GM21515 (cell line): ENCODE measurements around the gene SPC24.
"Not testable (repeated sequence)": the region's sequence is repeated elsewhere in the genome, so short reads cannot be mapped to it uniquely, and the experiment has no call there.

Experiments
- ATAC-seq: cut with Tn5 transposase; IDR thresholded peaks from one replicate; pipeline ENCODE4 v1.9.1; 2021; ENCODE audit not compliant: unreplicated experiment

SPC24 gene

DNA sequence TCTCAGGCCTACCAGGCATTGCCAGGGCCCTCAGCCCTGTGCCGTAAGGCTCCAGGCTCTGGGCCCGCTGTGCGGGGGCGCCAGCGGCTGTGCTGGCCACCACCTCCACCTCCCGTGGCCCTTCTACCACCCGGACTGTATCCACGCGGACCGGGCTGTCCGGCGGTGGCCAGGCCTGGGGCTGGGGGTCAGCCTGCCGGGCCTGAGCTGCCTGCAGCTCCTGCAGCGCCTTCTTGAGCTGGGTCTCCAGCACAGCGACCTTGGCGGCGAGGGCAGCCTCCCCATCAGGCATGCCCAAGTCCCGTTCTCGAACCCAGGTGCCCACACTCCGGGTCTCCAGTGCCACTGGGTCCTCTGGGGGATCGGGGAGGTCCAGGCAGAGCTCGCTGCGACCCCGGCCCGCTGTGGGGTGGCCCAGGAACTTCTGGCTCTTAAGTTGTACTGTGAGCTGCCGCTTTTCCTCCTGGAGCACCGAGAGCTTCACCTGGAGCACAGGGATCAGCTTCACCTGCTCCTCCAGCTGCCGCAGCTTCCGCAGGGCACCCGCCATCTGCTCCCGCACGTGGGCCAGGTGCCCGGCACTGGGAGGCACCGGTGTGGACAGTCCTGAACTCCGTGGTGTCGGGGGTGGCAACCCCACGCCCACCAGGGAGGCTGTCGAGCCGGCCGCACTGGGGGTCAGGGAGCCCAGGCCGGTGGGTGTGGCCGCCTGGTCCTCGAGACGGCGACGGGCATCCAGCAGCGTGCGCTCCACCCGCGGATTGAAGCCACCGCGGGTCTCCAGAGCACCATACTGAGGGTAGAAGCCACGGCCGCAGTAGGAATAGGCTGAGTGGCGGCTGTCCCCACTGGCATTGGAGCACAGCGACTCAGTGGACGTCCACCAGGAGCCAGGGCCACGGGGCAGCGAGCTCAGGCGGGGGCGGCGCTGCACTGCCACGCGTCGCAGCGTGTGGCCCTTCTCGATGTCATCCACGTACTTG, 37.7 kb upstream of the SPC24 start:
- ATAC-seq, result no peak

DNA sequence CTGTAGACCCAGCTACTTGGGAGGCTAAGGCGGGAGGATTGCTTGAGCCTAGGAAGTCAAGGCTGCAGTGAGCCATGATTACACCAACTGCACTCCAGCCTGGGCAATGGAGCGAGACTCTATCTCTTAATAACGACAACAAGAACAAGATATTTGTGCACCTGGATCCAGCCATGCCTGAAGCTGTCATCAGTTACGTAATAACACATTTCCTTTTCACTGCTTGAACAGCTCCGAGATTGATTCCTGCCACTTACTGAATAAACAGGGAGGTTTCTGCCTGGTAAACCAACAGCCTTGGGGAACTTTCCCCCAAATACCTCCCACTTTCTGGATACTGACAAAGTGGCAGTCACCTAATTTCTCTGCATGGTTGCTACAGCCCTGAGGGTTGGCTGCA, 36.4 kb upstream of the SPC24 start:
- ATAC-seq, result no peak

DNA sequence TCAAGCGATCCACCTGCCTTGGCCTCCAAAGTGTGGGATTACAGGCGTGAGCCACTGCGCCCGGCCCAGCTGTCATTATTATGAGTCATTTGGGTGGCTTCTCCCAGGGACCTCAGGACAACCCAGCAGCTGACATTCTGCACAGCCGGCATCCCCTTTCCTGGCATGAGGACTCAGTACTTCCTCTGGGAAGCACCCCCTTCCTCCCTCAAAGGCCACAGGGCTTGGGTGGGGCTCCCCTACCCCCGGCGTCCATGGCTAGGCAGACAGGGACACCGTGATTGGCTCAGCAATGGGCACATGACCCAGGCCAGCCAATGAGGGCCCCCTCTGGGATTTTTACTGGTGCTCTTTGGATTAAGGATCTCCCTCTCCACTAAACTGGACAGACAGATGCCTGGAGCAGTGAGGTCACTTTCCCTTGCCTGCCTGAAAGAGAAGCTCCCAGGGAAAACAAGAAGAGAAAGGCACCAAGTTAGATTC, 35.7 kb upstream of the SPC24 start:
- ATAC-seq, result no peak

DNA sequence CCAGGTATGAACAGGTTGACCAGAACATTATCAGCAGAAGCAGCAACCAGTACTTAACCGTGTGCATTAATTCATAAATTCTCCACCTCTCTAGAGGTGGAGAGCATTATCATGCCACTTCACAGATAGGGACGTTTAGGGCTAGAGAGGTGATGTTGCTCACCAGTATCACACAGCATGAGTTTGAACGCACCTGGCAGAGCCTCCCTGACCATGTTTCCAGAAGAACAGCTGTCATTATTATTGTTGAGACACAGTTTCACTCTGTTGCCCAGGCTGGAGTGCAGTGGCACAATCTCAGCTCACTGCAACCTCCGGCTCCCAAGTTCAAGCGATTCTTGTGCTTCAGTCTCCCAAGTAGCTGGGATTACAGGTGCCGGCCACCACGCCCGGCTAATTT, 34.9 kb upstream of the SPC24 start:
- no peak for ATAC-seq

DNA sequence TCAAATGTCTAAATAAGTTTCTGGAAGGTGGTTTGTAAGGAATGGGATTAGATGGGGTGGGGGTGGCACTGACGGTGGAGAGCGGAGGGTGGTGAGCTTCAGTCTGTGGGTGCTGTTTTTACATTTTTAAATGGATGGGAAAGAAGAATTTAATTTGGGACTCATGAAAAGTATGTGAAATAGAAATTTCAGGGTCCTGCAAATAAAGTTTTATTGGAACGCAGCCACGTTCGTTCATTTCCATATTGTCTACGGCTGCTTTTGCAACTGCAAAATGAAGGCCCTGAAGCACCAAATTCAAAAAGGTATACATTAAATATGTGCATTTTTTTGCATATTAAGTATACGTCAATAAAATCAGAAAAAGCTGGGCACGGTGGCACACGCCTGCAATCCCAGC, 31.9 kb upstream of the SPC24 start:
- ATAC-seq, result no peak

DNA sequence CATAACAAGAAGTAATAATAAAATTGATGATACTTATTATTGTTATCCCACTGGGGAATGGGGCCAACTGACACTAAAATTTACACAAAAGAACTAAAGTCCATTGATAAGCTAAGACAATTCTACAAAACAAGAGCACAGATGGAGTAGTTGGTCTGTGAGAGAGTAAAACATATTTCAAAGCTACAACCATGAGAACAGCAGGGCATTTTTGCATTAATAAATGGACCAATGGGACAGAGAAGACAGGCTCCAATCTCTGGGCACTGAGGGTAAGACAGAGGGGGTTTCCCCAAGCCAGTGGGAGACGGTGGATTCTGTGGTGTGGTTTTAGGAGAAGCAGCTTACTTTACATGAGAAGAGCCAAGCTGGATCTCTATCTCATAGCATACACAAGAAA, 27.4 kb upstream of the SPC24 start:
- ATAC-seq, result no peak

DNA sequence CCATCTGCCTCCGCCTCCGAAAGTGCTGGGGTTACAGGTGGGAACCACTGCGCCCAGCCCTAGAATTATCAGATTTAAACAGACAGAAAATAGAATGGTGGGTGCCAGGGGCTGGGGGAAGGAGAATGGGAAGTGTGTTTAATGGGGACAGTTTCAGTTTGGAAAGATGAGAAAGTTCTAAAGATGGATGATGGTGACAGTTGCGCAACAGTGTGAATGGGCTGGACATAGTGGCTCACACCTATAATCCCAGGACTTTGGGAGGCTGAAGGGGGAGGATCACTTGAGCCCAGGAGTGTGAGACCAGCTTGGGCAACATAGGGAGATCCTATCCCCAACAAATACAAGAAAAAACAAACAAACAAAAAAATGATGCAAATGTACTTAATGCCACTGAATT, 25.9 kb upstream of the SPC24 start:
- no peak for ATAC-seq

DNA sequence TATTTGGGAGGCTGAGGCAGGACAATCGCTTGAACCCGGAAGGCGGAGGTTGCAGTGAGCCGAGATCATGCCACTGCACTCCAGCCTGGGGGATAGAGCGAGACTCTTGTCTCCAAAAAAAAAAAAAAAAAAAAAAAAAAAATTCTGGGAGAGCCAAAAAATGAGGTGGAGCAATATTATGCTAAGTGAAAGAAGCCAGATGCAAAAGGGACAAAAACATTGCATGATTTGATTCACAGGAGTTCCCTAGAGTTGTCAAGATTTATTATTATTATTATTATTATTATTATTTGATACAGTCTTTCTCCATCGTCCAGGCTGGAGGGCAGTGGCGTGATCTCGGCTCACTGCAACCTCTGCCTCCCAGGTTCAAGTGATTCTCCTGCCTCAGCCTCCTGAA, 25.4 kb upstream of the SPC24 start:
- ATAC-seq, result not testable (repeated sequence)

DNA sequence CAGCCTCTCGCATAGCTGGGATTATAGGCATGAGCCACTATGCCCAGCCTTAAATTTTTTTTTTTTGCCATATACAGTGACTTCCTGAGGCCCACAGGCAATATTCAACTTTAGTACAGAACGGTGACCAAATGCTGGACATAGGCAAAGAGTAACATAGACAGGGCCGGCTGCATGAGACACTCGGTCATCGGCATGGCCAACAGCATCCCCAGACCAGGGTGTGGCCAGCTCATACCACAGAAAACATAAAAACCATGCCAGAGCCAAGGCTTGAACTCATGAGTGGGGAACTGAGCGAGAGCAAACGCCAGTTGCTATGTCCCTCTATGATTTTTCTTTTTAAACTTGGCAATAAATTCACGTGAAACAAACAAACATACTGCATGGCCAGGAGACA, 24.8 kb upstream of the SPC24 start:
- ATAC-seq, result no peak

DNA sequence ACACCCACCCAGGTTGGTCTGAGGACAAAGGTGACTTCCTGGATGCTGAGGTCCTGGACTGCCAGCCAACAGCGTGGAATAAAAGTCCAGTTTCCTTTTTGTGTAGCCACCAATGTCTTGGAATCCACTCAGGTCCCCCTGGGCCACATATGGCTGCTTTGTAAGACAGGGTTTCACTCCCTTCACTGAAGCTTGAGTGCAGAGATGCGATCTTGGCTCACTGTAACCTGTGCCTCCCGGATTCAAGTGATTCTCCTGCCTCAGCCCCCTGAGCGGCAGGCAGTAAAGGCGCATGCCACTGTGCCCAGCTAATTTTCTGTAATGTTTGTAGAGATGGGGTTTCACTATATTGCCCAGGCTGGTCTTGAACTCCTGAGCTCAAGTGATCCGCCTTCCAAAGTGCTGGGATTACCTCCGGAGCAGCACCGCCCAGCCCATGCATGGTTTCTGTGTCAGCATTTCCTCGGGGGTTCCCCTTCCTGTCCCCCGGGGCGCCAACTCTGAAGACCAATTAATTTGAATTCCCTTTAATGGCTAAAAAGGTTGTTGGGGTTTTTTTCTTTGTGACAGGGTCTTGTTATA, 24.2 kb upstream of the SPC24 start:
- ATAC-seq, result no peak

DNA sequence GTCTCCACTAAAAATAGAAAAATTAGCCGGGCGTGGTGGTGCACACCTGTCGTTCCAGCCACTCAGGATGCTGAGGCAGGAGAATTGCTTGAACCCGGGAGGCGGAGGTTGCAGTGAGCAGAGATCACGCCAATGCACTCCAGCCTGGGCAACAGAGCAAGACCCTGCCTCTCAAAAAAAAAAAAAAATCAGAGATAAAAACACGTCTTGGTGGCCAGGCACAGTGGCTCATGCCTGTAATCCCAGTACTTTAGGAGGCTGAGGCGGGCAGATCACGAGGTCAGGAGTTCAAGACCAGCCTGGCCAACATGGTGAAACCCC, 23.5 kb upstream of the SPC24 start:
- not testable (repeated sequence) for ATAC-seq

DNA sequence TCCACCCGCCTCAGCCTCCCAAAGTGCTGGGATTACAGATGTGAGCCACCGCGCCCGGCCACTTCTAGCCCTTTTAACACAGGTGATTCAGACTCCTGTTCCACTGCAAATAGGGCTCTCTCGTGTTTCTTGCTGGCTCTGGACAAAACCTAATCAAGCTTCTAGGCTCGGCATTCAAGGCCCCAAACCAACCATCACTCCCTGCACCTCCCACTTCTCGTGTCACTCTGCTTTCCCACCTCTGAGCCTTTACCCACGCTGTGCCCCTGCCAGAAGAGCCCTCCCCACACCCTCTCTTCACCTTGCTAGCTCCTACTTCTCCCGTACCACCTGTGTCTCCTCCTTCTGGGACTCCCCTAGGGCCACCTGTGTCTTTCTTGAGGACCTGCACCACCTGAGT, 22.0 kb upstream of the SPC24 start:
- ATAC-seq, result no peak

DNA sequence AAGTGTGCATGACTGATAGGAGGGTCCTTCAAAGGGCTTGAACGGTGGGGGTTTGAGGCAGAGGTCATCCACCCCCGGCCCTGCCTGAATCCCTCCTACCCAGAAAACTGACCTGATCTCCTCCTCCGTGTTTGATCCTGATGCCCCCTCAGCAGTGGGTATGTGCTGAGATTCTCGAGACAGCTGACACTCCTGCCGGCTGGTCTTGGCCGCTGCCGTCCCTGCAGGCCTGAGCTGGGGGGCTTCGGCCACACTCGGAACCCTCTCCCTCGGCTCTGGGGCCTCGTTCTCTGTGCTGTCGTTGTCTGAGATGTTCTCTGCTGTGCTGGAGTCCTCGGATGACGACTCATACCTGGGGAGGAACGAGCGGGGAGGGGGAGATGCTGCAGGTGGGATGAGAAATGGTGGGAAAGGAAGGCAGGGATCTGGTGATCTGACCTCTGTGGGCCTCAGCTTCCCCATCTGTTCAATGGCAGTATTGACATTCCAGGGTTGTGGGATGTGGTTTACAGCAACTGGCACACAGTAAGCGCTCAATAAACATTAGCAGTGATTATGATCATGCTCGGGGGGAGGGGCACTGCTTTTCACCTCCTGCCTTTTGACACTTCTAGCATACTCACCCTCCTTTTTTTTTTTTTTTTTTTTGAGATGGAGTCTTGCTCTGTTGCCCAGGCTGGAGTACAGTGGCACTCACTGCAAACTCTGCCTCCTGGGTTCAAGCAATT, 21.0 kb upstream of the SPC24 start:
- no peak for ATAC-seq

DNA sequence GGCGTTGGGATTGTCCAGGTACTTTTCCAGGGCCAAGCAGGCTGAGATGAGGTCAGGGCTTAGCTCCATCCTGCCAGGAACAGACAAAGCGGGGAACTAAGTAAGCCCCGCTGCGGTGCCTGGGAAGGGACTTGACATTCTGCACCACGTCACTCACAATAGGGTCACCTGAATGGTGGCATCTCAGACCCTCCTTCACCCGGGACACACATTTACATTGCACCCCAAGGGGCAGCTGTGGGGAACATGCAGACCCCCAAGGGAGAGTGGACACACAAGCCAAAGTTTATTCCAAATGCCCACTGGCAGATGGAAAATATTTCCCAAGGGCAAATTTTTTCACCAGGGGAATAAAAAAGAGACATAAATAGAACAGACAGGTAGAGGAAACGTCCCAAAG, 20.3 kb upstream of the SPC24 start:
- no peak for ATAC-seq

DNA sequence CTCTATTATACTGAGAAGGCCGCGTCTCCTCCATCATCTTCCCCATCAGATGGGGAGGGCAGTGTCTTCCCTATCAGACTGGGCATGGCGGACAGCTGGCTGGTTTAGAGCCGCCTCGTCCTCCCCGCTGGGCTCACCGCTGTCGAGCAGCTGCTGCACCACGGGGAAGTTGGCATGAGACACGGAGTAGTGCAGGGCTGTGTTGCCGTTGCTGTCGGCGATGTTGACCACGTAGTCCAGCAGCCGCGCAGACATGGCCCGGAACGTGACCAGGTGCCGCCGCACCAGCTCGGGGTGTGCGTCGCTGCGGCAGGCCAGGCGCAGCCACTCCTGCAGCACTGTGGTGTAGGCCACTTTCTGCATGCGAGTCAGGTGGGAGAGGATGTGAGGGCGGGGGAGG, 18.8 kb upstream of the SPC24 start:
- ATAC-seq, result no peak

DNA sequence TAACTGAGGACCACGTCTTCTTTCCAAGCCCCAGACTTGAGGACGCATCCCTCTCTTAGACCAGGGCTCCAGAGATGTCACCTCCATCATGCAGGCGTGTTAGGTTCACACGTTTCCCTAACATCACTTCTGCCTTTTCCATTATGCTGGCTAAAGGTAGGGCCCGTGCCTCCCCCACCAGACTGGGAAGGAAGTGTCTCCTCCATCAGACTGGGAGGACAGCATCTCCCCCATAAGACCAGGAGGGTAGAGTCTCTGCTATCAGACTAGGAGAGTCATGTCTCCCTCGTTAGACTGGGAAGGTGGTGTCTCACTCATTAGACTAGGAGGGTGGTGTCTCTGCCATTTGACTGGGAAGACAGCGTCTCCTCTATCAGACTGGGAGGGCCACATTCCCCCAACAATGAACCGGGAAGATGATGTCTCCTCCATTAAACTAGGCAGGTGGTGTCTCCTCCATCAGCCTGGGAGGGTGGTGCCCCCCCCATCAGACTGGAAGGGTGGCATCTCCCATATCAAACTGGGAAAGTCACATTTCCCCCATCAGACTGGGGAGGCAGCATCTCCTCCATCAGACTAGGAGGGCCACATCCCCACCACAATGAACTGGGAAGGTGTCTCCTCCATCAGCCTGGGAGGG, 18.1 kb upstream of the SPC24 start:
- no peak for ATAC-seq

DNA sequence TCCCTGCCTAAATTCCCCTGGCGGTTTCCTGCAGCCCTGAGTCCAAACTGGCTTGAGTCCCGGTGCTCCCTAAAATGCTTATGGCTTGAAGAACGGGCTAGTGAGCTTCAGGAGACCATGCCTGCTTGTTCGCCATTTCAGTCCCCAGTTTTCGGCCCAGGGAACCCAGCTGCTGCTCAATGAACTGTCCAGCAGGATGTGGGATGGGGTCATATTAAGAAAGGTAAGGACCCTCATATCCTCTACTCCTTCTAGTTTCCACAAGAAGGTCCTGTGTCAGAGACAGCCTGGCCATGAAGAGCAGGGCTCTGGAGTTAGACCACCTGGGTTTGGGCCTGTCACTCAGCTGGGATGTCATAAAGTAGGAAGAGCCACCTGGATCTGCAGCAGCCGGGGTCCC, 17.0 kb upstream of the SPC24 start:
- ATAC-seq, result no peak

DNA sequence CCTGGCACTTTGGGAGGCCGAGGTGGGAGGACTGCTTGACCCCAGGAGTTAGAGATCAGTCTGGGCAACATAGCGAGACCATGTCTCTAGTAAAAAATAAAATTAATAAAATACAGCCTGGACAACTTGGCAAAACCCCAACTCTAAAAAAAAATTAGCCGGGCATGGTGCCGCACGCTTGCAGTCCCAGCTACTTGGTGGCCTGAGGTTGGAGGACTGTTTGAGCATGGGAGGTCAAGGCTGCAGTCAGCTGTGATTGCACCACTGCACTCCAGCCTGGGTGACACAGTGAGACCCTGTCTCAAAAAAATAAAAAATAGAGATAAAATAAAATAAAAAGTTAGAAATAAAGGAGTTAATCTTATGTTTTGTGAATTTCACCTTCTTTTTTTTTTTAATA, 15.6 kb upstream of the SPC24 start:
- ATAC-seq, result no peak

DNA sequence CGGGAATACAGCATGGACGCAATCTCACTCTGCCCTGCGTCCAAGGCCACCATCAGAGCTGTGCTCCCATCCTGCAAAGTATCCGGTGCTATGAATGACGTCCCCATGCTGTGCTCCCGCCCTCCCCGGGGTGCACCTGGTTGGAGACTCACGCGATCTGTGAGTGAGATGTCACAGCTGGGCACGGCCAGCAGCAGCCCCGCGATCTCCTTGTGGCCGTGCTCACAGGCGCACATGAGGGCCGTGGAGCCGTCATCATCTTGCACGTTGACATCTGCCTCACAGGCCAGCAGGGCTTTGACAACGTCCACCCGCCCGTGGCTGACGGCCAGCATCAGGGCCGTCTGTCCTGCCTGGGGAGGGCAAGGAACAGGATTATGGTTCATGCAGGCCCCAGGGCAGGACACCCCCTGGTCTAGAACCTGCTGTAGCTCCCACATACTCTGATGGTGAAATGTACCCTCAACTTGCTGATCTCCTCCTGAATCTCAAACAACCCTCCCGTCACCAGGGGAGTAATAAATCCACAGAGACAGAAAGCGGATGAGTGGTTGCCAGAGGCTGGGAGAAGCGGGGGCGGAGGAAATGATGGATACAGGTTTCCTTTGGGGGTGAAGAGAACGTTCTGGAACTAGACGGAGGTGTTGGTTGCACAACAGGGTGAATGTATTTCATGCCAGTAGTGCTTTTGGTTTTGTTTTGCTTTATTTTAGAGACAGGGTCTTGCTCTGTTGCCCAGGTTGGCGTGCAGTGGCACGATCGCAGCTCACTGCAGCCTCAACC, 14.5 kb upstream of the SPC24 start:
- ATAC-seq, result no peak

DNA sequence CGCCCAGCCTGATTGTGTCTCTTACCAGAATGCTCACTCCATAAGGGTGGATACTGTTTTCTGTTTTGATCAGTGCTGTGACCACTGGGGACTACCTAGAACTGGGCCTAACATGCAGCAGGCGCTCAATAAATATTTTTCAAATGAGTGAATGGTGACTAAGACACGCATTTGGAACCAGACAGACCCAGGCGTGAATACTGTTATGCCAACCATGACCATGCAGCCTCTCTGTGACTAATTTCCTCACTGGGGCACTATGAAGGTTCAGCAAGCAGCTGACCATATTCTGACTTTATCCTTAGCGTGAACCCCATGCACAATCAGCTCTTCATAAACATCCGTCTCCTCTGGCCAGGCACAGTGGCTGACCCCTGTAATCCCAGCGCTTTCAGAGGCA, 13.0 kb upstream of the SPC24 start:
- ATAC-seq, result no peak
